ENCODE measurements around the gene RNF157. TPM values are rescaled to one million over a fixed set of nuclear protein-coding genes. Genes with fewer than 3 reads are reported as not detected.

RNF157 gene
- total and polyA plus RNA-seq, 10 of the 15 experiments (the other 5 are each of a cell fraction or from before 2014, with no cell fraction given) = 1.4 to 15.9 (median 9.6) TPM

- TF ChIP-seq SUZ12 (IDR thresholded peaks at IDR 0.05; ENCODE audit: unreplicated experiment) = no peak
- peak; percentile 14; the same call in 1 of the 3 replicates for TF ChIP-seq POU2F2 (IDR thresholded peaks at IDR 0.05; ENCODE audit: borderline replicate concordance, low read depth, low read length)
- TF ChIP-seq USF2 (IDR thresholded peaks at IDR 0.05; ENCODE audit: borderline replicate concordance, low read depth, low read length) = no peak
- no peak for TF ChIP-seq E2F4 (IDR thresholded peaks at IDR 0.05; ENCODE audit: low read depth, low read length)
- TF ChIP-seq JUND (IDR thresholded peaks at IDR 0.05; ENCODE audit: low read depth, low read length) = no peak
- TF ChIP-seq BACH1 (IDR thresholded peaks at IDR 0.05; ENCODE audit: borderline replicate concordance) = peak; percentile 18; the same call in 1 of the 2 replicates
- no peak for TF ChIP-seq LARP7 (IDR thresholded peaks at IDR 0.05)
- TF ChIP-seq SMAD5 (IDR thresholded peaks at IDR 0.05; ENCODE audit: low read depth) = no peak
Measured at GRCh38 chr17:76267051-76267576, 26.8 kb upstream of the RNF157 start (continued).

GRCh38 chr17:76266244-76266938 lies 26.1 kb upstream of the RNF157 start:
- ATAC-seq (no peak), FAIRE-seq (no peak), DNase-seq (ENCODE audit: low read depth, low spot score) (no peak)
- in situ Hi-C loops (cut with MboI) = loop anchor here (25.0 kb wide), 2 partner anchors 1196 to 1896 kb away; partner anchors contain the start of gene SYNGR2
- H4K20me1 ChIP-seq (ENCODE audit: control insufficient read depth, insufficient read depth) = no peaks in the 10 kb centered on the region
- SMC1A ChIA-PET (ENCODE audit: uncharacterized antibody, unreplicated experiment) = interaction anchor here (0.9 to 10.2 kb wide), 9 partner anchors 13 to 87 kb away, joined by 4 to 152 read pairs (median 14); no protein-coding TSS in a partner anchor
- H3K9ac ChIP-seq (ENCODE audit: control insufficient read depth, insufficient read depth, low read length) = peak overlapping the region; percentile 93
- no peaks in the 10 kb centered on the region for H3K9me3 ChIP-seq (replicated peaks; ENCODE audit: control insufficient read depth, insufficient read depth, low read length)
- no TSS peak for BruUV-seq (replicated peaks)
- RAD21 ChIA-PET (ENCODE audit: unreplicated experiment) = interaction anchor here (0.6 to 18.5 kb wide), 9 partner anchors 9 to 143 kb away, joined by 3 to 419 read pairs (median 4); no protein-coding TSS in a partner anchor
- H3K4me1 ChIP-seq (ENCODE audit: control insufficient read depth, insufficient read depth, low read length) = peaks cover 52% of the 10 kb centered on the region
- CTCF ChIA-PET = interaction anchor here (0.9 to 10.6 kb wide), 6 partner anchors 13 to 143 kb away, joined by 3 to 160 read pairs (median 8); no protein-coding TSS in a partner anchor
- H2AFZ ChIP-seq (ENCODE audit: control insufficient read depth, low read depth, low read length) = no peak overlapping the region
- H3K27ac ChIP-seq (ENCODE audit: control insufficient read depth, insufficient read depth) = peak overlapping the region; percentile 99
- H3K4me3 ChIP-seq = peak overlapping the region; percentile 84
- POLR2A ChIA-PET = interaction anchor here (0.6 to 17.9 kb wide), 7 partner anchors 18 to 401 kb away, joined by 3 to 427 read pairs (median 5); partner anchors contain the start of gene RNF157
- H3K27me3 ChIP-seq (replicated peaks in 1 of 2; ENCODE audit: control insufficient read depth in 2 of 2, insufficient read depth in 2 of 2, low read length in 1 of 2) = no peaks in the 10 kb centered on the region
- intact Hi-C loops (cut with micrococcal nuclease; ENCODE audit: unreplicated experiment) = loop anchor here (5.0 to 10.0 kb wide), 2 partner anchors 34 to 482 kb away; partner anchors contain the start of gene UNK
- H3K4me2 ChIP-seq (ENCODE audit: control insufficient read depth, insufficient read depth) = peak overlapping the region; percentile 99
- 0% methylated on average over 5 of the region's 12 CpGs for WGBS (ENCODE audit: insufficient coverage, insufficient replicate concordance, low lambda C conversion rate, missing lambda C conversion rate)
- no peaks in the 10 kb centered on the region for H3K36me3 ChIP-seq (ENCODE audit: control insufficient read depth in 2 of 2, insufficient read depth in 2 of 2, low read length in 1 of 2)
- peaks cover 62% of the 10 kb centered on the region for H3K79me2 ChIP-seq (ENCODE audit: control insufficient read depth, insufficient read depth, low read length)
- no peak for TF ChIP-seq ZBTB33 (IDR thresholded peaks at IDR 0.05)
- peak; percentile 22 for TF ChIP-seq MEF2B (IDR thresholded peaks at IDR 0.05; ENCODE audit: partially characterized antibody, poor library complexity, severe bottlenecking)
- TF ChIP-seq WRNIP1 (IDR thresholded peaks at IDR 0.05; ENCODE audit: borderline replicate concordance, low read depth, low read length) = peak; percentile 79; the same call in 1 of the 2 replicates
- TF ChIP-seq POLR2AphosphoS5 (IDR thresholded peaks at IDR 0.05; ENCODE audit: low read length) = peak; percentile 81
- 0 out of 4 replicates have a peak, but pooled peaks of 1 of the 2 experiments have one; percentile 14 for TF ChIP-seq IKZF2 (IDR thresholded peaks at IDR 0.05)
- no peak for TF ChIP-seq TCF7 (IDR thresholded peaks at IDR 0.05; ENCODE audit: borderline replicate concordance)
- 0 out of 2 replicates have a peak, but pooled peaks have one; percentile 1 for TF ChIP-seq SIN3A (IDR thresholded peaks at IDR 0.05; ENCODE audit: low read depth, low read length)
- 0 out of 2 replicates have a peak, but pooled peaks have one; percentile 27 for TF ChIP-seq BMI1 (IDR thresholded peaks at IDR 0.05; ENCODE audit: borderline replicate concordance)
- TF ChIP-seq POLR2A (IDR thresholded peaks at IDR 0.05; ENCODE audit: low read depth, low read length) = peak; percentile 15; the same call in 1 of the 2 replicates
- peak; percentile 62; the same call in 1 of the 2 replicates for TF ChIP-seq BACH1 (IDR thresholded peaks at IDR 0.05; ENCODE audit: borderline replicate concordance)

Data from GM12878 (cell line).